ENCODE measurements around the gene MDP1. TPM values are rescaled to one million over a fixed set of nuclear protein-coding genes. Genes with fewer than 3 reads are reported as not detected.

The MDP1 gene
- total RNA-seq, 1 experiment from 2014 or later, result 18.8 TPM

GRCh38 chr14:24177891-24178290, 38.0 kb downstream of the MDP1 start:
- Mint-ChIP-seq H3K27me3 (ENCODE audit: low read depth) (no peaks in the 10 kb centered on the region; the same call in 1 of the 2 replicates), H3K9me3 (no peaks in the 10 kb centered on the region), H3K27ac (no peak overlapping the region), H3K36me3 (ENCODE audit: insufficient read depth in 1 of 3, low read depth in 3 of 3) (peaks cover 31 to 73% (median 59%) of the 10 kb centered on the region in 3 experiments), H3K4me3 (no peak overlapping the region), H3K4me1 (peaks cover 0 to 4% of the 10 kb centered on the region in 2 experiments; a peak in 2 of 4 replicates)
- Histone ChIP-seq H2BK20ac (ENCODE audit: low read depth, low read length, poor library complexity, severe bottlenecking) (no peak overlapping the region), H2AK5ac (ENCODE audit: insufficient read length, low read length) (no peak overlapping the region), H3K9ac (ENCODE audit: extremely low read depth, insufficient read length, low read length) (no peak overlapping the region), H3K9me3 (ENCODE audit: control insufficient read depth, low read depth, low read length) (no peaks in the 10 kb centered on the region), H2BK5ac (ENCODE audit: insufficient read length, low read length) (no peak overlapping the region), H4K8ac (replicated peaks; ENCODE audit: insufficient read length, low read depth, low read length) (no peak overlapping the region), H3K23me2 (ENCODE audit: insufficient read length, low read depth, low read length, poor library complexity, severe bottlenecking) (no peaks in the 10 kb centered on the region), H3K4ac (ENCODE audit: low read depth, low read length) (no peak overlapping the region), H4K5ac (ENCODE audit: insufficient read length, low read depth, low read length) (no peak overlapping the region), H3K14ac (ENCODE audit: insufficient read depth, low read length) (no peak overlapping the region), H2BK12ac (ENCODE audit: insufficient read length, low read depth, low read length) (no peak overlapping the region), H3K79me2 (ENCODE audit: insufficient read depth, low read length) (no peaks in the 10 kb centered on the region), H4K91ac (ENCODE audit: insufficient read length, low read depth, low read length) (no peak overlapping the region), H4K20me1 (ENCODE audit: control insufficient read depth, insufficient read depth, insufficient read length) (no peaks in the 10 kb centered on the region), H3T11ph (ENCODE audit: low read length) (no peak overlapping the region), H3K18ac (ENCODE audit: insufficient read length, low read depth, low read length) (no peak overlapping the region), H3K27me3 (ENCODE audit: insufficient read depth, low read length) (no peaks in the 10 kb centered on the region), H2AFZ (ENCODE audit: low read length) (no peak overlapping the region), H2BK15ac (ENCODE audit: low read depth, low read length) (no peak overlapping the region), H3K56ac (ENCODE audit: insufficient read length, low read depth, low read length) (no peak overlapping the region), H3K4me2 (ENCODE audit: insufficient read depth, insufficient read length, low read length) (no peak overlapping the region), H3K23ac (ENCODE audit: insufficient read length, low read depth, low read length) (no peak overlapping the region), H3K27ac (ENCODE audit: insufficient read length, low read depth, low read length) (no peak overlapping the region), H3K4me1 (ENCODE audit: insufficient read depth, low read length) (no peaks in the 10 kb centered on the region), H2BK120ac (ENCODE audit: low read depth, low read length, poor library complexity, severe bottlenecking) (no peak overlapping the region), H3K79me1 (ENCODE audit: insufficient read depth, low read depth, low read length, poor library complexity, severe bottlenecking) (no peaks in the 10 kb centered on the region)
- no CpG with 5 or more reads among the region's 14 CpGs for WGBS (ENCODE audit: extremely low coverage, insufficient read length, low lambda C conversion rate)
- TF ChIP-seq, protein P1, sequence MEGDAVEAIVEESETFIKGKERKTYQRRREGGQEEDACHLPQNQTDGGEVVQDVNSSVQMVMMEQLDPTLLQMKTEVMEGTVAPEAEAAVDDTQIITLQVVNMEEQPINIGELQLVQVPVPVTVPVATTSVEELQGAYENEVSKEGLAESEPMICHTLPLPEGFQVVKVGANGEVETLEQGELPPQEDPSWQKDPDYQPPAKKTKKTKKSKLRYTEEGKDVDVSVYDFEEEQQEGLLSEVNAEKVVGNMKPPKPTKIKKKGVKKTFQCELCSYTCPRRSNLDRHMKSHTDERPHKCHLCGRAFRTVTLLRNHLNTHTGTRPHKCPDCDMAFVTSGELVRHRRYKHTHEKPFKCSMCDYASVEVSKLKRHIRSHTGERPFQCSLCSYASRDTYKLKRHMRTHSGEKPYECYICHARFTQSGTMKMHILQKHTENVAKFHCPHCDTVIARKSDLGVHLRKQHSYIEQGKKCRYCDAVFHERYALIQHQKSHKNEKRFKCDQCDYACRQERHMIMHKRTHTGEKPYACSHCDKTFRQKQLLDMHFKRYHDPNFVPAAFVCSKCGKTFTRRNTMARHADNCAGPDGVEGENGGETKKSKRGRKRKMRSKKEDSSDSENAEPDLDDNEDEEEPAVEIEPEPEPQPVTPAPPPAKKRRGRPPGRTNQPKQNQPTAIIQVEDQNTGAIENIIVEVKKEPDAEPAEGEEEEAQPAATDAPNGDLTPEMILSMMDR (conservative IDR thresholded peaks at IDR 0.05), result no peak
- no peak for DNase-seq
